ENCODE results near the gene GALC. TPM values are rescaled to one million over a fixed set of nuclear protein-coding genes. Genes with fewer than 3 reads are reported as not detected.

Gene GALC
- total and polyA plus RNA-seq, 2 donors (not counting 3 experiments of a cell fraction or from before 2014, with no cell fraction given) = 12.4 to 14.2 TPM

DNA sequence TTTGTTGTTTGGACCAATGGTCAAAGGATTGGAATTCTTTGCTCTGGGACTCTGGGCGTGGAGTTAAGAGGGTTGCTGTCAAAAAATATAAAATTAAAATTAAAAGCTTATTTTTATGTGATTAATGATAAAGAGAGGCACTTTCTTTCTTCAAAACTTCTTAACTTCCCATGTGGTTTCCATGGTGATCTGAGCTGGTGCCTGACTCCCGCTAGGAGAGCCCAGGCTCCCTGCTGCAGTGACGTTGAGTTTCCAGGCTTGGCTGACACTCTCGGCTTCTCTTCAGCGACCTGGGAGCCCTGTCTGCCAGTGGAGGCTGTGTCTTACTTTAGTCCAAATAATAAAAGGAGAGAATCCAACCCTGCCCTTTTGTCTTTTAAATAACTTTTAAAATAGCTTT is 84.4 kb downstream of the GALC start:
- ChIA-PET POLR2A (no interaction called here), CTCF (no interaction called here)
- Histone ChIP-seq H3K36me3 (ENCODE audit: control insufficient read depth in 2 of 2, extremely low read depth in 1 of 2, insufficient read depth in 2 of 2, low read length in 2 of 2) (no peaks in the 10 kb centered on the region), H3K27ac (ENCODE audit: insufficient read depth, low read depth, low read length) (no peak overlapping the region), H3K4me2 (ENCODE audit: insufficient read depth, low read length) (no peak overlapping the region), H3K4me3 (replicated peaks in 1 of 3; ENCODE audit: insufficient read depth in 1 of 3, low read depth in 1 of 3, low read length in 3 of 3) (no peak overlapping the region), H3K9ac (replicated peaks; ENCODE audit: extremely low read depth, insufficient read depth, low read length) (no peak overlapping the region), H3K9me1 (replicated peaks; ENCODE audit: control insufficient read depth, extremely low read depth, insufficient read depth, low read length) (no peaks in the 10 kb centered on the region), H2AFZ (ENCODE audit: low read depth, low read length) (no peak overlapping the region), H3K9me3 (replicated peaks; ENCODE audit: control insufficient read depth, insufficient read depth, low read length) (no peaks in the 10 kb centered on the region), H3K79me2 (ENCODE audit: control insufficient read depth, insufficient read depth, low read length) (no peaks in the 10 kb centered on the region), H4K20me1 (replicated peaks; ENCODE audit: control insufficient read depth, extremely low read depth, insufficient read depth, low read length) (no peaks in the 10 kb centered on the region), H3K27me3 (ENCODE audit: control insufficient read depth in 2 of 2, insufficient read depth in 2 of 2, low read length in 2 of 2) (no peaks in the 10 kb centered on the region), H3K4me1 (ENCODE audit: control insufficient read depth, extremely low read depth, insufficient read depth, low read length) (no peaks in the 10 kb centered on the region)
- DNase-seq (ENCODE audit: low read depth, low spot score) (no peak), FAIRE-seq (no peak)
- intact Hi-C loops (cut with micrococcal nuclease) (no loop called here), dilution Hi-C loops (cut with MboI; ENCODE audit: extremely low pct_ligation_motif_present, low sequenced_read_pairs) (no loop called here)
- no TSS peak for BruUV-seq (replicated peaks)
- TF ChIP-seq POLR2AphosphoS5 (IDR thresholded peaks at IDR 0.05; ENCODE audit: insufficient read depth, low read depth, low read length) = no peak
- TF ChIP-seq MYC (IDR thresholded peaks at IDR 0.05; ENCODE audit: low read depth, low read length) = no peak
- no peak for TF ChIP-seq FOS (IDR thresholded peaks at IDR 0.05; ENCODE audit: borderline replicate concordance, insufficient read depth, low read length)
- TF ChIP-seq GATA2 (IDR thresholded peaks at IDR 0.05; ENCODE audit: insufficient read depth, insufficient read length, low read depth, low read length) = no peak
- no peak for TF ChIP-seq POLR2A (IDR thresholded peaks at IDR 0.05; ENCODE audit: low read depth, low read length)
- TF ChIP-seq JUN (IDR thresholded peaks at IDR 0.05; ENCODE audit: borderline replicate concordance, insufficient read depth, insufficient read length, low read depth) = no peak
- TF ChIP-seq, protein P1, sequence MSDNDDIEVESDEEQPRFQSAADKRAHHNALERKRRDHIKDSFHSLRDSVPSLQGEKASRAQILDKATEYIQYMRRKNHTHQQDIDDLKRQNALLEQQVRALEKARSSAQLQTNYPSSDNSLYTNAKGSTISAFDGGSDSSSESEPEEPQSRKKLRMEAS (IDR thresholded peaks at IDR 0.05; ENCODE audit: insufficient read depth, insufficient read length) = no peak
- no peak for TF ChIP-seq CTCF (IDR thresholded peaks at IDR 0.05; ENCODE audit: extremely low read depth in 1 of 2, insufficient read depth in 1 of 2, low read depth in 1 of 2, low read length in 2 of 2)
- TF ChIP-seq EZH2 (IDR thresholded peaks at IDR 0.05; ENCODE audit: borderline replicate concordance, low read depth, low read length, severe bottlenecking) = no peak

All from endothelial cell of umbilical vein (primary cell).